NCI-H82 (cell line): ENCODE measurements around the gene SHTN1.

Experiments used
- DNase-seq: peaks from one replicate; lab custom pipeline; 2025; lab: John Stamatoyannopoulos, UW

The SHTN1 gene

GRCh38 chr10:116833986-116834985 is 170.7 kb downstream of the SHTN1 start:
- DNase-seq = peak; percentile 23

- DNase-seq = no peak
Observed at GRCh38 chr10:116831790-116832189, 173.2 kb downstream of the SHTN1 start.
